ENCODE data around the gene CD44. TPM values are rescaled to one million over a fixed set of nuclear protein-coding genes. Genes with fewer than 3 reads are reported as not detected.

Gene CD44
- total and polyA plus RNA-seq, 2 donors = 51.1 to 78.7 TPM

DNA sequence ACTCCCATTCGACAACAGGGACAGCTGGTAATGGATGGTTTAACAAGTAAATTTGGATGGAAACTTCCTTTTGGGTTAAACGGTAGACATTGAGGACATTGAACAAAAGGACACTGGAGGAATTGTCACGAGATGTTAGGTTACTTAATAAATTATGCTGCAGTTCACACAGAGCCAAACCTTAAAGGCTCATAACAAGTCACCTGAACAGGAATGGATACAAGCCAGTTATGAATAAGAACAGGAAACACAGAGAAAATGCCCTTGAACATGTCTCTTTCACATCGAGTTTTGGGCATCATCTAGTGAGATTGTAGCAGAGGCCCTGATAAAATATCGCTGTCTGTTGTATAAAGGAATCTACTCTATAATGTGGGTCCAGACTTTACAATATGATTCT lies 65.6 kb downstream of the CD44 start:
- no peaks in the 10 kb centered on the region for H3K27me3 ChIP-seq (ENCODE audit: control insufficient read depth in 2 of 2, insufficient read depth in 1 of 2, low read length in 1 of 2)
- 98% methylated on average over 5 of the region's 5 CpGs for WGBS
- no peak overlapping the region for H3K27ac ChIP-seq (ENCODE audit: low read depth in 1 of 2, low read length in 1 of 2)
- no peak overlapping the region for H3K4me3 ChIP-seq (ENCODE audit: low read length in 2 of 2)
- DNase-seq (ENCODE audit: low read depth in 6 of 9, low spot score in 9 of 9) = no peak
- H3K9me3 ChIP-seq (ENCODE audit: control insufficient read depth in 2 of 2, insufficient read depth in 1 of 2, low read length in 1 of 2) = no peaks in the 10 kb centered on the region
- no peaks in the 10 kb centered on the region for H3K4me1 ChIP-seq (ENCODE audit: control insufficient read depth in 2 of 2, insufficient read depth in 2 of 2, low read length in 2 of 2)
- peaks cover 14 to 46% of the 10 kb centered on the region in 2 donors for H3K36me3 ChIP-seq (ENCODE audit: control insufficient read depth in 2 of 2, insufficient read depth in 2 of 2, low read length in 1 of 2)

DNA sequence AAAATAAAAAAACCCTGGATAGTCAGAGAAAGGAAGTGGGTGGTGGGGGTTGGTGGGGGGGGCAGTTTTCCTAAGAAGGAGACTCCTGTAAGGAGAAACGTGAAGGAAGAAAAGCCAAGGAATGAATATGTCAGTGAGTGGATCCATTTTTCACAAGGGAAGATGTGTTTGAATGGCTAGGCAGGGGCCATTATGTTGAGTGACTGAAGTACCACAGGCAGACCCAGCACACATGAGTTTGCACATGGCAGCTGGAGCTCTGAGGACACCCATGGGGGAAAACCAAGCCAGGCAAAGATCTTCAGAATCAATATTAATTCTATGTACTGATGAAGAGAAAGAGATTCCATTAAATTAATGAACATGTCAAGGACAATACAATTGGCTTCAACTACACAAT lies 67.6 kb downstream of the CD44 start:
- Histone ChIP-seq H3K27me3 (ENCODE audit: control insufficient read depth in 2 of 2, insufficient read depth in 1 of 2, low read length in 1 of 2) (no peaks in the 10 kb centered on the region), H3K4me1 (ENCODE audit: control insufficient read depth in 2 of 2, insufficient read depth in 2 of 2, low read length in 2 of 2) (no peaks in the 10 kb centered on the region), H3K9me3 (ENCODE audit: control insufficient read depth in 2 of 2, insufficient read depth in 1 of 2, low read length in 1 of 2) (no peaks in the 10 kb centered on the region), H3K36me3 (ENCODE audit: control insufficient read depth in 2 of 2, insufficient read depth in 2 of 2, low read length in 1 of 2) (peaks cover 11 to 39% of the 10 kb centered on the region in 2 donors), H3K4me3 (ENCODE audit: low read length in 2 of 2) (no peak overlapping the region), H3K27ac (ENCODE audit: low read depth in 1 of 2, low read length in 1 of 2) (no peak overlapping the region)
- WGBS = 98% methylated on average over 1 of the region's 1 CpG
- DNase-seq (ENCODE audit: low read depth in 6 of 9, low spot score in 9 of 9) = no peak

DNA sequence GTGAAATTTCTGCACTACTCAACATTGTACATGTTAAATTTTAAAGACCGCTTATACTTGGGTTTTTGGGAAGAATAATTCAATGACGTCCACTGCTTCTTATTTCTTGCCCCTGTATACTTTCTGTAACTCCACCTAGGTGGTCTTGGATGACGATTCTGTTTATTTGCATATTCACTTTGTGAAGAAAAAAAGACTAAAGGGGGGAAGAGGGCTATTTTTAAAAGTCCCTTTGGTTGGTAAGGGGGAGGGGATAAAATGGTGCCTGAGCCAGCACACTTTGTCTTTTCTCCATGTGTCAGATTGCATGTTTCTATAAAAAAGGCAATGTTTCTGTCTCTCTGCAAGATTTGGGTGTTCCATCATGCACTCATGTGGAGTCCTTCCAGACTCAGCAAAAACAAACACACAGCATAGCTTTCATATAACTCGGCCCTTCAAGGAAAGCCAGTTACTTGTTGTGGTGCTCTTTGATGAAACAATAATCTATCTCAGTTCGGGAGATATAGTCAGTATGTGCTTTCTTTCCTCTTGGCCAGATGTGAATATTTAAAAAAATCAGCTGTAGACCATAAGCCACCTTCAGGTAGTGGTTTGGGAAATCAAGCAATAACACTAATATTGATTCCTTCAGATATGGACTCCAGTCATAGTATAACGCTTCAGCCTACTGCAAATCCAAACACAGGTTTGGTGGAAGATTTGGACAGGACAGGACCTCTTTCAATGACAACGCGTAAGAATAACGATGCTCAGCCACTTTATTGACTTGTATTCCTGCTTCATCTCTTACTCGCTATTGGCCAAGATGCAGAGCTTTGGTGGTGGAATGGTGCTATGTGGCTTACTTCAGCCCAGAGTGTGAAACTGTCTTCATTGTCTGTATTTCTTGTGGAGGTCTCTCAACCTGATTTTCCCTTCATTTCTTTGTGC lies 68.8 kb downstream of the CD44 start:
- Histone ChIP-seq H3K36me3 (ENCODE audit: control insufficient read depth in 2 of 2, insufficient read depth in 2 of 2, low read length in 1 of 2) (peaks cover 11 to 42% of the 10 kb centered on the region in 2 donors), H3K27me3 (ENCODE audit: control insufficient read depth in 2 of 2, insufficient read depth in 1 of 2, low read length in 1 of 2) (no peaks in the 10 kb centered on the region), H3K9me3 (ENCODE audit: control insufficient read depth in 2 of 2, insufficient read depth in 1 of 2, low read length in 1 of 2) (no peaks in the 10 kb centered on the region), H3K4me1 (ENCODE audit: control insufficient read depth in 2 of 2, insufficient read depth in 2 of 2, low read length in 2 of 2) (no peaks in the 10 kb centered on the region), H3K4me3 (ENCODE audit: low read length in 2 of 2) (no peak overlapping the region), H3K27ac (ENCODE audit: low read depth in 1 of 2, low read length in 1 of 2) (no peak overlapping the region)
- no peak for DNase-seq (ENCODE audit: low read depth in 6 of 9, low spot score in 9 of 9)
- 96% methylated on average over 10 of the region's 10 CpGs for WGBS

DNA sequence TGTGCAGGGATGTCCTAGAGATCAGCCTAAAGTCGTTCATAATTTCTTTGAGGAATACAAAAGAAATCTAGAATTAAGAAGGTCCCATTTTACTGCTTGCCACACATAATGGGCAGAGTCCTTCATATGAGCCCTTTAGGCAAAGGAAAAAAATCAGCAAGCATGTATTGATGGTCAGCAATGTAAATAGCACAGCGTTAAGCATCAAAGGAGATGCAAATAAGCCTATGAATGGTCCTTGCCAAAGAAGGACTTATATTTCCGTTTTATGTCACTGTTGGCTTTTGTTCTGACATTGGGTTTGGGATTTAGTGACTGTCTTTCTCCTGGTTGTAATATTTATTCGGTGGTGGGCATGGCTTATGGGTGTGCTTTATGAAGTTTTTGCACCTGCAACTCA lies 69.8 kb downstream of the CD44 start:
- Histone ChIP-seq H3K4me1 (ENCODE audit: control insufficient read depth in 2 of 2, insufficient read depth in 2 of 2, low read length in 2 of 2) (no peaks in the 10 kb centered on the region), H3K4me3 (ENCODE audit: low read length in 2 of 2) (no peak overlapping the region), H3K27me3 (ENCODE audit: control insufficient read depth in 2 of 2, insufficient read depth in 1 of 2, low read length in 1 of 2) (no peaks in the 10 kb centered on the region), H3K36me3 (ENCODE audit: control insufficient read depth in 2 of 2, insufficient read depth in 2 of 2, low read length in 1 of 2) (peaks cover 11 to 42% of the 10 kb centered on the region in 2 donors), H3K27ac (ENCODE audit: low read depth in 1 of 2, low read length in 1 of 2) (no peak overlapping the region), H3K9me3 (ENCODE audit: control insufficient read depth in 2 of 2, insufficient read depth in 1 of 2, low read length in 1 of 2) (no peaks in the 10 kb centered on the region)
- WGBS = 86% methylated on average over 4 of the region's 4 CpGs
- DNase-seq (ENCODE audit: low read depth in 6 of 9, low spot score in 9 of 9) = no peak

DNA sequence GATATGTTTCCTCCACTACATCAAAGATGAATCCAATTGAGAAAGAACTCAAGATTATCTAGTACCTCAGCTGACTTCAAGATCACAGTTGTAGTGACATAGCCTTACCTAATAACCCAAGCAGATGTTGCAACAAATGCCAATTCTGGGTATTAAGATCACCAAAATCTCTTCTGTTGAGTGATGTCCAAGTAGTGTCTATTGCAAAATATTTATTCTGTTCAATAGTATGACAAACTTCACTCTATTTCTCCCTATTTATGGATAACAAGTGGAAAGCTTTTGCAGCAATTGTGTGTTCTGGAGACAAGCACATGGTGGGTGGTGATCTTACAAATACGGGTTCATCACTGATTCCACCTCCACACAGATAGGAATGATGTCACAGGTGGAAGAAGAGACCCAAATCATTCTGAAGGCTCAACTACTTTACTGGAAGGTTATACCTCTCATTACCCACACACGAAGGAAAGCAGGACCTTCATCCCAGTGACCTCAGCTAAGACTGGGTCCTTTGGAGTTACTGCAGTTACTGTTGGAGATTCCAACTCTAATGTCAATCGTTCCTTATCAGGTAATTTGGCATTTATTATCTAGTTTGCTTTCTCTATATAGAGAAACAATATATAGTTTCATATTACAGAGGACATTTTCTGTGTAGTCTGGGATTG lies 72.0 kb downstream of the CD44 start:
- Histone ChIP-seq H3K27ac (ENCODE audit: low read depth in 1 of 2, low read length in 1 of 2) (no peak overlapping the region), H3K4me1 (ENCODE audit: control insufficient read depth in 2 of 2, insufficient read depth in 2 of 2, low read length in 2 of 2) (peaks cover 2 to 8% of the 10 kb centered on the region in 2 donors), H3K4me3 (ENCODE audit: low read length in 2 of 2) (no peak overlapping the region), H3K9me3 (ENCODE audit: control insufficient read depth in 2 of 2, insufficient read depth in 1 of 2, low read length in 1 of 2) (no peaks in the 10 kb centered on the region), H3K27me3 (ENCODE audit: control insufficient read depth in 2 of 2, insufficient read depth in 1 of 2, low read length in 1 of 2) (no peaks in the 10 kb centered on the region), H3K36me3 (ENCODE audit: control insufficient read depth in 2 of 2, insufficient read depth in 2 of 2, low read length in 1 of 2) (peaks cover 8 to 37% of the 10 kb centered on the region in 2 donors)
- WGBS = 97% methylated on average over 3 of the region's 3 CpGs
- DNase-seq (ENCODE audit: low read depth in 6 of 9, low spot score in 9 of 9) = no peak

DNA sequence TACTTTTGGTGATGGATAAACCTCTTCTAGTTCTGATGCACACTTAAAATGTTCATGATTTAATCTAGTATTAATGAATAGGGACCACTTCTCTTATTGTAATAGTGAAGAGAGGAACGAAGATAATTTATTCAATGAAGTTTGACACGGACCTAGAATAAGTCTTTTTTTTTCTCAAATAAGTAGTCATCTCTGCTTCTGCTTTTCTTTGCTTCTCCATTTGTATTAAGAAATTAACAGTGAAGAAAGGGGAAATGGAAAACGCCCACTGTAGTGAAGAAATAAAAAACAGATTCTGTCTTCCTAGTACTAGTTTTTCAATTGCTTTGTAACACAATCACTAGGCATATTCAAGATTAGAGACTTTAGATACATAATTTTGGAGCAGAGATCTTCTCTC lies 73.0 kb downstream of the CD44 start:
- no peaks in the 10 kb centered on the region for H3K9me3 ChIP-seq (ENCODE audit: control insufficient read depth in 2 of 2, insufficient read depth in 1 of 2, low read length in 1 of 2)
- H3K4me3 ChIP-seq (ENCODE audit: low read length in 2 of 2) = no peak overlapping the region
- 63% methylated on average over 3 of the region's 3 CpGs for WGBS
- no peak overlapping the region for H3K27ac ChIP-seq (ENCODE audit: low read depth in 1 of 2, low read length in 1 of 2)
- DNase-seq (ENCODE audit: low read depth in 6 of 9, low spot score in 9 of 9) = no peak
- H3K36me3 ChIP-seq (ENCODE audit: control insufficient read depth in 2 of 2, insufficient read depth in 2 of 2, low read length in 1 of 2) = peaks cover 8 to 39% of the 10 kb centered on the region in 2 donors
- H3K27me3 ChIP-seq (ENCODE audit: control insufficient read depth in 2 of 2, insufficient read depth in 1 of 2, low read length in 1 of 2) = no peaks in the 10 kb centered on the region
- H3K4me1 ChIP-seq (ENCODE audit: control insufficient read depth in 2 of 2, insufficient read depth in 2 of 2, low read length in 2 of 2) = peaks cover 11 to 18% of the 10 kb centered on the region in 2 donors

DNA sequence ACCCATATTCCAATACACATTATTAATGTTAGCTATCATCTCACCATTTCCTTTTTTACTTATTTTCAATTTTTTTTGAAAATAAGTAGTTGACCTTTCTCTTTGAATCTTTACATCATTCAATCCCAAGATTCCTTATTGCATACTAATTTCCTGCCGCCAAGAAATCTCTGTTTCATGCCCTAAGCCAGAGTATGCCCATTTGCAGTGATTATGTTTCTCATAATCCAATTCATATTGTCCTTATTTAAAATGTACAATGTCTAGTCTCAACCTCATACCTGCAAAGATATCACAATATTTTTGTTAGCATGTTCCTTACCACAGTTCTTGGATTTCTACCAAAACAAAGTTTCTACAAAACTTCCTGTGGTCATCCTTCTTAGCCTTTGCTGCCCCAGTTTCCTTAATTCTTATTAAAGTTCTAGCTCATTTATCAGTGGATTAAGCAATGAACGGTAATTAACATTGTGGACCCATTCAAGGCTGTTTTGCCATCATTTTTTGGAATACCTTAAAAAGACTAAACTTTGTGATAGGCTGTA lies 75.3 kb downstream of the CD44 start:
- no peaks in the 10 kb centered on the region for H3K9me3 ChIP-seq (ENCODE audit: control insufficient read depth in 2 of 2, insufficient read depth in 1 of 2, low read length in 1 of 2)
- peaks cover 6 to 35% of the 10 kb centered on the region in 2 donors for H3K36me3 ChIP-seq (ENCODE audit: control insufficient read depth in 2 of 2, insufficient read depth in 2 of 2, low read length in 1 of 2)
- DNase-seq (ENCODE audit: low read depth in 6 of 9, low spot score in 9 of 9) = no peak
- peaks cover 21 to 39% of the 10 kb centered on the region in 2 donors for H3K4me1 ChIP-seq (ENCODE audit: control insufficient read depth in 2 of 2, insufficient read depth in 2 of 2, low read length in 2 of 2)
- no peaks in the 10 kb centered on the region for H3K27me3 ChIP-seq (ENCODE audit: control insufficient read depth in 2 of 2, insufficient read depth in 1 of 2, low read length in 1 of 2)
- H3K4me3 ChIP-seq (ENCODE audit: low read length in 2 of 2) = no peak overlapping the region
- 98% methylated on average over 2 of the region's 2 CpGs for whole genome bisulfite sequencing
- no peak overlapping the region for H3K27ac ChIP-seq (ENCODE audit: low read depth in 1 of 2, low read length in 1 of 2)

DNA sequence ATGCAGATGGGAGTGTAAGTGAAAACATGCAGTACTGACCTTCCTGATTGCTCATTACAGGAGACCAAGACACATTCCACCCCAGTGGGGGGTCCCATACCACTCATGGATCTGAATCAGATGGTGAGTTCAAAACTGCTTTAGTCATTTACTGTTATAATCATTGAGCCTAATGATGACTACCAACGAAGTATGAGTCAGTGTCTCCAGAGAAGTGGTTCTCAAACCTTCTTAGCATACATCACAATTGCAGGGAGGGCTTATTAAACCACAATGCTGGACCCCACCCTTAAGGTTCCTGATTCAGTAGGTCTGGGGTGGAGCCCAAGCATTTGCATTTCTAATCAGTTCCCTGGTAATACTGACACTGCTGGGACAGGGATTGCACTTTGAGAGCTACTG lies 75.8 kb downstream of the CD44 start:
- H3K27ac ChIP-seq (ENCODE audit: low read depth in 1 of 2, low read length in 1 of 2) = no peak overlapping the region
- DNase-seq (ENCODE audit: low read depth in 6 of 9, low spot score in 9 of 9) = no peak
- no peak overlapping the region for H3K4me3 ChIP-seq (ENCODE audit: low read length in 2 of 2)
- H3K36me3 ChIP-seq (ENCODE audit: control insufficient read depth in 2 of 2, insufficient read depth in 2 of 2, low read length in 1 of 2) = peaks cover 6 to 40% of the 10 kb centered on the region in 2 donors
- H3K27me3 ChIP-seq (ENCODE audit: control insufficient read depth in 2 of 2, insufficient read depth in 1 of 2, low read length in 1 of 2) = no peaks in the 10 kb centered on the region
- no peaks in the 10 kb centered on the region for H3K9me3 ChIP-seq (ENCODE audit: control insufficient read depth in 2 of 2, insufficient read depth in 1 of 2, low read length in 1 of 2)
- peaks cover 21 to 41% of the 10 kb centered on the region in 2 donors for H3K4me1 ChIP-seq (ENCODE audit: control insufficient read depth in 2 of 2, insufficient read depth in 2 of 2, low read length in 2 of 2)
- 92% methylated on average over 1 of the region's 1 CpG for WGBS

DNA sequence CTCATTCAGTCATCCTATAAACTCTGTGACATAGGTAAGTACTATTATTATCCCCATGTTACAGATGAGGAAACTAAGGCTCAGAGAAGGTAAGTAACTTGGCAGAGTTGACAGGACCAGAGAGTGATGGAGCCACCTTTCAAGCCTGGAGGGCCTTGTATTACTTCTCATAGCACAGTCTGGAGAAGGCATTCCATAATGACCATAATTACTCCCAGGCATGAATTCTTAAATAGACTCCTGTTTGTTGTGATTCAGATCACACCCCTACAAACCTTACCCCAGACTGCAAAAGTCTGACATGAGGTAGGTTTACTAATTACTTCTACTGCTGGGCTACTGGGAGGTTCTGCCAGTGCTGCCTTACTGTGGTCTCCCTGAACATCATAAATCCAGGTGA lies 77.0 kb downstream of the CD44 start:
- H3K9me3 ChIP-seq (ENCODE audit: control insufficient read depth in 2 of 2, insufficient read depth in 1 of 2, low read length in 1 of 2) = no peaks in the 10 kb centered on the region
- no peak for DNase-seq (ENCODE audit: low read depth in 6 of 9, low spot score in 9 of 9)
- H3K4me1 ChIP-seq (ENCODE audit: control insufficient read depth in 2 of 2, insufficient read depth in 2 of 2, low read length in 2 of 2) = peaks cover 21 to 45% of the 10 kb centered on the region in 2 donors
- no peak overlapping the region for H3K4me3 ChIP-seq (ENCODE audit: low read length in 2 of 2)
- H3K27me3 ChIP-seq (ENCODE audit: control insufficient read depth in 2 of 2, insufficient read depth in 1 of 2, low read length in 1 of 2) = no peaks in the 10 kb centered on the region
- H3K36me3 ChIP-seq (ENCODE audit: control insufficient read depth in 2 of 2, insufficient read depth in 2 of 2, low read length in 1 of 2) = peaks cover 8 to 41% of the 10 kb centered on the region in 2 donors
- peak overlapping the region in 1 of 2 donors; percentile 41 for H3K27ac ChIP-seq (ENCODE audit: low read depth in 1 of 2, low read length in 1 of 2)
